Neural cell (in vitro differentiated cells): Measurements from ENCODE around the gene APOH. TPM values are rescaled to one million over a fixed set of nuclear protein-coding genes. Genes with fewer than 3 reads are reported as not detected.

Source experiments
- H2AFZ ChIP-seq: fragments of 200-600, 300-800 bp; sonication (generic), shearing (Covaris generic); 2 replicates; pipeline ENCODE4 v1.6.0; 2014; ENCODE audit warnings: low read depth, mild to moderate bottlenecking, antibody characterized with exemption, low read length, moderate library complexity
- H3F3A ChIP-seq: fragments of 200-600 bp; shearing (Covaris generic); 2 replicates; pipeline ENCODE4 v1.6.1; 2016; ENCODE audit warnings: mild to moderate bottlenecking, moderate library complexity, mixed read lengths, antibody characterized with exemption, low read length; ENCODE audit not compliant: insufficient read depth, poor library complexity, severe bottlenecking
- H3K27ac ChIP-seq: fragments of 200-600, 300-800 bp; sonication (generic), shearing (Covaris generic); 2 replicates; pipeline ENCODE4 v1.5.1; 2014; ENCODE audit warnings: mild to moderate bottlenecking, low read length, moderate library complexity
- H3K27me3 ChIP-seq: fragments of 300-800, 200-600 bp; sonication (generic), shearing (Covaris generic); 2 replicates; pipeline ENCODE4 v1.6.0; 2014; ENCODE audit warnings: mild to moderate bottlenecking, low read depth, low read length, moderate library complexity; ENCODE audit not compliant: insufficient read depth
- H3K36me3 ChIP-seq: fragments of 300-800, 200-600 bp; sonication (generic), shearing (Covaris generic); 2 replicates; pipeline ENCODE4 v1.5.1; 2014; ENCODE audit warnings: mild to moderate bottlenecking, antibody characterized with exemption, low read length, moderate library complexity; ENCODE audit not compliant: insufficient read depth
- H3K4me2 ChIP-seq: fragments of 300-800, 200-600 bp; sonication (generic), shearing (Covaris generic); 2 replicates; pipeline ENCODE4 v1.6.0; 2014; ENCODE audit warnings: mild to moderate bottlenecking, low read length
- H3K4me3 ChIP-seq: fragments of 300-800, 200-600 bp; sonication (generic), shearing (Covaris generic); 2 replicates; pipeline ENCODE4 v1.5.1; 2014; ENCODE audit warnings: mild to moderate bottlenecking, low read length, moderate library complexity
- H3K79me2 ChIP-seq: fragments of 200-600 bp; shearing (Covaris generic); replicated peaks from 2 replicates; pipeline ENCODE4 v1.6.0; 2014; ENCODE audit warnings: mild to moderate bottlenecking, low read length, moderate library complexity; ENCODE audit not compliant: insufficient read depth
- H3K9ac ChIP-seq: fragments of 300-800, 200-600 bp; sonication (generic), shearing (Covaris generic); 2 replicates; pipeline ENCODE4 v1.6.1; 2016; ENCODE audit warnings: mild to moderate bottlenecking, low read length, mixed read lengths
- H3K9me2 ChIP-seq: fragments of 200-600 bp; shearing (Covaris generic); 2 replicates; pipeline ENCODE4 v1.6.1; 2016; ENCODE audit warnings: mild to moderate bottlenecking, low read length, mixed read lengths; ENCODE audit not compliant: insufficient read depth
- H3K9me3 ChIP-seq: fragments of 200-600, 300-800 bp; sonication (generic), shearing (Covaris generic); 2 replicates; pipeline ENCODE4 v1.6.1; 2016; ENCODE audit warnings: mild to moderate bottlenecking, mixed run types, low read length, moderate library complexity, mixed read lengths
- H4K20me1 ChIP-seq: fragments of 200-600 bp; shearing (Covaris generic); 2 replicates; pipeline ENCODE4 v1.6.1; 2016; ENCODE audit warnings: mild to moderate bottlenecking, mixed run types; ENCODE audit not compliant: insufficient read depth
- CTCF ChIP-seq: fragments of 450-650 bp; IDR thresholded peaks from 2 replicates; pipeline ENCODE4 v1.5.1; 2014; ENCODE audit warnings: antibody characterized with exemption, mild to moderate bottlenecking, moderate library complexity; ENCODE audit not compliant: poor library complexity, severe bottlenecking
- EP300 ChIP-seq: fragments of 450-650 bp; conservative IDR thresholded peaks from 2 replicates; pipeline ENCODE4 v1.6.1; 2014; ENCODE audit warnings: antibody characterized with exemption, mild to moderate bottlenecking, moderate library complexity; ENCODE audit not compliant: poor library complexity, severe bottlenecking
- EZH2 ChIP-seq: fragments of 200-600, 300-800 bp; shearing (Covaris generic), sonication (generic); IDR thresholded peaks from 2 replicates; pipeline ENCODE4 v1.6.1; 2014; ENCODE audit warnings: antibody characterized with exemption, low read length, borderline replicate concordance, mild to moderate bottlenecking; ENCODE audit not compliant: insufficient read depth, poor library complexity, severe bottlenecking
- MXI1 ChIP-seq: fragments of 450-650 bp; conservative IDR thresholded peaks from 2 replicates; pipeline ENCODE4 v1.6.1; 2014; ENCODE audit warnings: antibody characterized with exemption, mild to moderate bottlenecking; ENCODE audit not compliant: poor library complexity, severe bottlenecking
- POLR2AphosphoS5 ChIP-seq: IDR thresholded peaks from 2 replicates; pipeline ENCODE4 v1.6.1; 2012
- RAD21 ChIP-seq: fragments of 450-650 bp; conservative IDR thresholded peaks from 2 replicates; pipeline ENCODE4 v1.6.1; 2014; ENCODE audit warnings: antibody characterized with exemption, mild to moderate bottlenecking, moderate library complexity
- REST ChIP-seq: IDR thresholded peaks from 2 replicates; pipeline ENCODE4 v1.6.1; 2012; ENCODE audit warnings: borderline replicate concordance
- SMC3 ChIP-seq: fragments of 450-650 bp; conservative IDR thresholded peaks from 2 replicates; pipeline ENCODE4 v1.6.1; 2014; ENCODE audit warnings: antibody characterized with exemption, mild to moderate bottlenecking, moderate library complexity; ENCODE audit not compliant: poor library complexity
- TAF1 ChIP-seq: IDR thresholded peaks from 2 replicates; pipeline ENCODE4 v1.6.1; 2012; ENCODE audit warnings: low read depth
- polyA plus RNA-seq: library from polyadenylated mRNA; depleted of rRNA; stranded (reverse); fragments of >200 nt; gene quantifications from 2 replicates; pipeline ENCODE4 v1.2.3, GENCODE V29; 2014

APOH gene
- polyA plus RNA-seq, 1 donor from 2014 or later: not detected

- H3K79me2 ChIP-seq: peaks cover 6% of the 10 kb centered on the region
- no peaks in the 10 kb centered on the region for H3K36me3 ChIP-seq
- no peaks in the 10 kb centered on the region for H4K20me1 ChIP-seq
- H3K27ac ChIP-seq: peak within 1 kb of the TSS; percentile 64
- H3K4me2 ChIP-seq: peak within 1 kb of the TSS; percentile 70
- H3K27me3 ChIP-seq: no peaks in the 10 kb centered on the region
- H3K9me3 ChIP-seq: no peaks in the 10 kb centered on the region
- H3K9me2 ChIP-seq: no peaks in the 10 kb centered on the region
- H2AFZ ChIP-seq: peak within 1 kb of the TSS; percentile 22
- peak within 1 kb of the TSS; percentile 53 for H3K9ac ChIP-seq
- peak within 1 kb of the TSS; percentile 84 for H3K4me3 ChIP-seq
- H3F3A ChIP-seq: no peaks in the 10 kb centered on the region
- TF ChIP-seq RAD21 (no peak), REST (peak; percentile 9), POLR2AphosphoS5 (peak; percentile 11), MXI1 (peak; percentile 82), TAF1 (no peak), EP300 (peak; percentile 60), CTCF (peak; percentile 38), SMC3 (peak; percentile 43), EZH2 (no peak)
These were observed 37.4 kb downstream of the APOH start, which contains the start of gene CEP112 for GRCh38 chr17:66191593-66192377. Gene CEP112 (minus strand): TSS chr17:66192133.

- no peaks in the 10 kb centered on the region for H3K36me3 ChIP-seq
These were observed 38.2 kb downstream of the APOH start for GRCh38 chr17:66190738-66191592.

More at GRCh38 chr17:66190738-66191592, 38.2 kb downstream of the APOH start:
- Histone ChIP-seq H3K27ac (no peak overlapping the region), H4K20me1 (no peaks in the 10 kb centered on the region), H3K27me3 (no peaks in the 10 kb centered on the region), H3K4me2 (peak overlapping the region; percentile 70), H3K79me2 (peaks cover 6% of the 10 kb centered on the region), H2AFZ (no peak overlapping the region), H3K9me3 (no peaks in the 10 kb centered on the region), H3F3A (no peaks in the 10 kb centered on the region), H3K9ac (peak overlapping the region; percentile 53), H3K9me2 (no peaks in the 10 kb centered on the region), H3K4me3 (peak overlapping the region; percentile 84)
- TF ChIP-seq TAF1: no peak
- no peak for TF ChIP-seq MXI1
- TF ChIP-seq EZH2: no peak
- no peak for TF ChIP-seq CTCF
- TF ChIP-seq RAD21: no peak
- no peak for TF ChIP-seq POLR2AphosphoS5
- no peak for TF ChIP-seq EP300
- no peak for TF ChIP-seq SMC3
- TF ChIP-seq REST: no peak
